Astrocyte (in vitro differentiated cells and primary cell): ENCODE results near the gene DLL4. TPM values are rescaled to one million over a fixed set of nuclear protein-coding genes. Genes with fewer than 3 reads are reported as not detected.

Experiments used
- DNase-seq: peaks from one replicate; pipeline ENCODE4 v3.0.0-alpha.2; 2010; ENCODE audit warnings: low read depth
- FAIRE-seq: peaks from 2 replicates; lab custom pipeline; 2011; peaks lifted over from hg19 to GRCh38; lab: Jason Lieb, UNC
- H2AFZ ChIP-seq: 2 replicates; pipeline ENCODE4 v1.6.0; 2012; ENCODE audit warnings: low read depth, low read length, inconsistent platforms
- H3K27ac ChIP-seq: 2 replicates; pipeline ENCODE4 v1.5.1; 2011; ENCODE audit warnings: low read depth, low read length, inconsistent platforms
- H3K27me3 ChIP-seq: 2 replicates; pipeline ENCODE4 v1.6.0; 2011; ENCODE audit warnings: low read length, inconsistent platforms; ENCODE audit not compliant: insufficient read depth
- H3K36me3 ChIP-seq: 2 replicates; pipeline ENCODE4 v1.5.1; 2011; ENCODE audit warnings: low read length, inconsistent platforms; ENCODE audit not compliant: insufficient read depth
- H3K4me1 ChIP-seq: 2 replicates; pipeline ENCODE4 v1.5.1; 2011; ENCODE audit warnings: low read length, inconsistent platforms; ENCODE audit not compliant: insufficient read depth
- H3K4me2 ChIP-seq: 2 replicates; pipeline ENCODE4 v1.6.0; 2012; ENCODE audit warnings: low read length, inconsistent platforms
- H3K4me3 ChIP-seq: 2 replicates; pipeline ENCODE4 v1.5.1; 2011; ENCODE audit warnings: low read depth, mild to moderate bottlenecking, low read length, inconsistent platforms; ENCODE audit not compliant: insufficient read depth
- H3K79me2 ChIP-seq: 2 replicates; pipeline ENCODE4 v1.6.0; 2012; ENCODE audit warnings: mild to moderate bottlenecking, low read length, inconsistent platforms; ENCODE audit not compliant: insufficient read depth
- H3K9ac ChIP-seq: 2 replicates; pipeline ENCODE4 v1.6.0; 2012; ENCODE audit warnings: mild to moderate bottlenecking, low read length, inconsistent platforms
- H3K9me3 ChIP-seq: 2 replicates; pipeline ENCODE4 v1.5.1; 2012; ENCODE audit warnings: low read depth, mild to moderate bottlenecking, low read length, inconsistent platforms; ENCODE audit not compliant: insufficient read depth
- H4K20me1 ChIP-seq: 2 replicates; pipeline ENCODE4 v1.6.0; 2012; ENCODE audit warnings: low read length, inconsistent platforms; ENCODE audit not compliant: insufficient read depth
- H3K27ac Mint-ChIP-seq: one replicate; pipeline ENCODE4 v1.8.0; 2021; ENCODE audit warnings: mild to moderate bottlenecking, mixed read lengths; ENCODE audit not compliant: unreplicated experiment
- H3K27me3 Mint-ChIP-seq: one replicate; pipeline ENCODE4 v1.8.0; 2021; ENCODE audit warnings: low read depth, mixed read lengths; ENCODE audit not compliant: unreplicated experiment
- H3K36me3 Mint-ChIP-seq: one replicate; pipeline ENCODE4 v1.8.0; 2021; ENCODE audit warnings: low read depth, mixed read lengths; ENCODE audit not compliant: unreplicated experiment
- H3K4me1 Mint-ChIP-seq: one replicate; pipeline ENCODE4 v1.8.0; 2021; ENCODE audit warnings: low read depth, mixed read lengths; ENCODE audit not compliant: unreplicated experiment
- H3K4me3 Mint-ChIP-seq: one replicate; pipeline ENCODE4 v1.8.0; 2021; ENCODE audit warnings: mild to moderate bottlenecking, moderate library complexity, mixed read lengths; ENCODE audit not compliant: unreplicated experiment
- H3K9me3 Mint-ChIP-seq: one replicate; pipeline ENCODE4 v1.8.0; 2021; ENCODE audit warnings: mild to moderate bottlenecking, mixed read lengths; ENCODE audit not compliant: unreplicated experiment
- CTCF ChIP-seq: IDR thresholded peaks from 2 replicates; pipeline ENCODE4 v1.5.1; 2011; ENCODE audit warnings: low read depth, mild to moderate bottlenecking, inconsistent platforms, low read length, moderate library complexity; ENCODE audit not compliant: insufficient read depth
- EZH2 ChIP-seq: IDR thresholded peaks from 2 replicates; pipeline ENCODE4 v1.6.1; 2012; ENCODE audit warnings: mild to moderate bottlenecking, low read length, inconsistent platforms; ENCODE audit not compliant: insufficient read depth
- total RNA-seq: library from RNA; stranded (reverse); gene quantifications from 2 replicates; pipeline ENCODE4 v1.2.1, GENCODE V29; 2021

The DLL4 gene
- total RNA-seq, 1 donor from 2014 or later: 0.09 TPM

GRCh38 chr15:40908095-40908494 lies 21.0 kb upstream of the DLL4 start:
- FAIRE-seq (no peak), DNase-seq (no peak)
- peaks cover 4% of the 10 kb centered on the region for H3K27me3 Mint-ChIP-seq
- Histone ChIP-seq H3K4me2 (no peak overlapping the region), H3K9ac (no peak overlapping the region), H3K4me3 (no peak overlapping the region), H3K4me1 (peaks cover 21% of the 10 kb centered on the region), H3K36me3 (peaks cover 8% of the 10 kb centered on the region), H3K9me3 (no peaks in the 10 kb centered on the region), H3K27ac (no peak overlapping the region), H3K27me3 (no peaks in the 10 kb centered on the region), H4K20me1 (peaks cover 23% of the 10 kb centered on the region), H3K79me2 (peaks cover 5% of the 10 kb centered on the region), H2AFZ (no peak overlapping the region)
- no peak overlapping the region for H3K4me3 Mint-ChIP-seq
- no peaks in the 10 kb centered on the region for H3K4me1 Mint-ChIP-seq
- H3K27ac Mint-ChIP-seq: no peak overlapping the region
- no peaks in the 10 kb centered on the region for H3K9me3 Mint-ChIP-seq
- peaks cover 14% of the 10 kb centered on the region for H3K36me3 Mint-ChIP-seq
- no peak for TF ChIP-seq EZH2
- TF ChIP-seq CTCF: no peak

- H3K4me1 ChIP-seq: peaks cover 21% of the 10 kb centered on the region
- H3K9me3 ChIP-seq: no peaks in the 10 kb centered on the region
- Mint-ChIP-seq H3K36me3 (peaks cover 6% of the 10 kb centered on the region), H3K27ac (no peak overlapping the region), H3K4me1 (no peaks in the 10 kb centered on the region), H3K9me3 (no peaks in the 10 kb centered on the region), H3K4me3 (no peak overlapping the region), H3K27me3 (peaks cover 8% of the 10 kb centered on the region)
- H3K9ac ChIP-seq: no peak overlapping the region
- no peak overlapping the region for H3K27ac ChIP-seq
- peaks cover 9% of the 10 kb centered on the region for H4K20me1 ChIP-seq
- peaks cover under 1% of the 10 kb centered on the region for H3K79me2 ChIP-seq
- DNase-seq: no peak
- no peak overlapping the region for H3K4me3 ChIP-seq
- TF ChIP-seq CTCF: no peak
- no peaks in the 10 kb centered on the region for H3K27me3 ChIP-seq
- H3K4me2 ChIP-seq: no peak overlapping the region
- peaks cover under 1% of the 10 kb centered on the region for H3K36me3 ChIP-seq
- FAIRE-seq: no peak
- no peak overlapping the region for H2AFZ ChIP-seq
These were observed 19.2 kb upstream of the DLL4 start for GRCh38 chr15:40909662-40910630.

GRCh38 chr15:40911141-40911540 lies 18.0 kb upstream of the DLL4 start:
- Mint-ChIP-seq H3K4me1 (no peaks in the 10 kb centered on the region), H3K4me3 (no peak overlapping the region), H3K36me3 (peaks cover 8% of the 10 kb centered on the region), H3K27ac (no peak overlapping the region), H3K9me3 (no peaks in the 10 kb centered on the region), H3K27me3 (peaks cover 10% of the 10 kb centered on the region)
- no peak overlapping the region for H3K4me2 ChIP-seq
- H4K20me1 ChIP-seq: no peaks in the 10 kb centered on the region
- TF ChIP-seq CTCF (no peak), EZH2 (no peak)
- H3K4me1 ChIP-seq: peaks cover 14% of the 10 kb centered on the region
- H3K79me2 ChIP-seq: no peaks in the 10 kb centered on the region
- H3K9ac ChIP-seq: no peak overlapping the region
- no peak overlapping the region for H2AFZ ChIP-seq
- H3K4me3 ChIP-seq: no peak overlapping the region
- no peaks in the 10 kb centered on the region for H3K27me3 ChIP-seq
- DNase-seq (no peak), FAIRE-seq (no peak)
- H3K36me3 ChIP-seq: no peaks in the 10 kb centered on the region
- H3K27ac ChIP-seq: no peak overlapping the region
- no peaks in the 10 kb centered on the region for H3K9me3 ChIP-seq
